ENCODE results near the gene PYY. TPM values are rescaled to one million over a fixed set of nuclear protein-coding genes. Genes with fewer than 3 reads are reported as not detected.

The PYY gene
- polyA plus RNA-seq, 3 donors: not detected

DNA sequence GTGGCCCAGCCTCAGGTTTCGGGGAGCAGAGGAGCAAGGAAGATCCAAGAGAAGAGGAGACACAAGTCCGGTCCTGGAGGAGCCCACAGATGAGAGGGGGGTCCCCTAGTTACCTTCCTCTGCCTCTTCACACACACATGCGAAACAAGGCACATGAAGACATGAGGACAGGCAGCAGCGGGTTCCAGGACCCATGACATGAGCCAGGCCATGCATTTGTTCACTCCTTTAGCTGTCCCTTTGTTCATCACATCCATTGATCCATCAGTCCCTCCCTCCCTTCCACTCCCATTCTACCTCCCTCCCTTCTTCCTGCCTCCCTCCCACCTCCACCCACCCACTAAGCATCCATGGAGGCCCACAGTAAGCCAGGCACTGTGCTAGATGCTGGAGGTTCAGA is 20.8 kb downstream of the PYY start:
- TF ChIP-seq, protein P1, sequence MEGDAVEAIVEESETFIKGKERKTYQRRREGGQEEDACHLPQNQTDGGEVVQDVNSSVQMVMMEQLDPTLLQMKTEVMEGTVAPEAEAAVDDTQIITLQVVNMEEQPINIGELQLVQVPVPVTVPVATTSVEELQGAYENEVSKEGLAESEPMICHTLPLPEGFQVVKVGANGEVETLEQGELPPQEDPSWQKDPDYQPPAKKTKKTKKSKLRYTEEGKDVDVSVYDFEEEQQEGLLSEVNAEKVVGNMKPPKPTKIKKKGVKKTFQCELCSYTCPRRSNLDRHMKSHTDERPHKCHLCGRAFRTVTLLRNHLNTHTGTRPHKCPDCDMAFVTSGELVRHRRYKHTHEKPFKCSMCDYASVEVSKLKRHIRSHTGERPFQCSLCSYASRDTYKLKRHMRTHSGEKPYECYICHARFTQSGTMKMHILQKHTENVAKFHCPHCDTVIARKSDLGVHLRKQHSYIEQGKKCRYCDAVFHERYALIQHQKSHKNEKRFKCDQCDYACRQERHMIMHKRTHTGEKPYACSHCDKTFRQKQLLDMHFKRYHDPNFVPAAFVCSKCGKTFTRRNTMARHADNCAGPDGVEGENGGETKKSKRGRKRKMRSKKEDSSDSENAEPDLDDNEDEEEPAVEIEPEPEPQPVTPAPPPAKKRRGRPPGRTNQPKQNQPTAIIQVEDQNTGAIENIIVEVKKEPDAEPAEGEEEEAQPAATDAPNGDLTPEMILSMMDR (IDR thresholded peaks at IDR 0.05): no peak
- no peak overlapping the region for H3K27ac Mint-ChIP-seq
- WGBS (ENCODE audit: insufficient coverage): 83% methylated on average over 2 of the region's 4 CpGs
- Histone ChIP-seq H3K4me3 (replicated peaks in 1 of 3; ENCODE audit: low read depth in 2 of 3, low read length in 3 of 3) (no peak overlapping the region), H3K4me2 (replicated peaks; ENCODE audit: extremely low read depth, low read length, poor library complexity, severe bottlenecking) (no peak overlapping the region), H4K20me1 (ENCODE audit: insufficient read depth, low read length) (no peaks in the 10 kb centered on the region), H3K9ac (ENCODE audit: insufficient read depth, low read length, poor library complexity, severe bottlenecking) (no peak overlapping the region), H3K36me3 (replicated peaks in 1 of 2; ENCODE audit: control insufficient read depth in 1 of 2, insufficient read depth in 2 of 2, low read length in 2 of 2) (no peaks in the 10 kb centered on the region), H2AFZ (ENCODE audit: insufficient read depth, low read depth, low read length, poor library complexity, severe bottlenecking) (no peak overlapping the region), H3K4me1 (ENCODE audit: control insufficient read depth in 1 of 2, insufficient read depth in 2 of 2, low read length in 2 of 2) (peaks cover 1 to 4% of the 10 kb centered on the region in 2 donors), H3K9me3 (replicated peaks in 1 of 2; ENCODE audit: control insufficient read depth in 1 of 2, insufficient read depth in 1 of 2, low read length in 2 of 2) (no peaks in the 10 kb centered on the region), H3K79me2 (ENCODE audit: insufficient read depth, low read length) (no peaks in the 10 kb centered on the region), H3K27me3 (ENCODE audit: control insufficient read depth in 2 of 2, insufficient read depth in 2 of 2, low read length in 2 of 2) (peaks cover 8 to 24% of the 10 kb centered on the region in 2 donors), H3K27ac (ENCODE audit: low read depth in 1 of 2, low read length in 2 of 2) (no peak overlapping the region)
- no peak for DNase-seq
- H3K9me3 Mint-ChIP-seq: peaks cover 0 to 6% (median 0%) of the 10 kb centered on the region in 7 donors
- H3K4me3 Mint-ChIP-seq: no peak overlapping the region
- H3K27me3 Mint-ChIP-seq (ENCODE audit: low read depth in 3 of 3): peaks cover 16 to 37% (median 34%) of the 10 kb centered on the region in 3 donors
- peaks cover 4% of the 10 kb centered on the region for H3K4me1 Mint-ChIP-seq
- peaks cover 0 to 3% of the 10 kb centered on the region in 2 donors for H3K36me3 Mint-ChIP-seq
- intact Hi-C loops (cut with micrococcal nuclease): no loop called here

DNA sequence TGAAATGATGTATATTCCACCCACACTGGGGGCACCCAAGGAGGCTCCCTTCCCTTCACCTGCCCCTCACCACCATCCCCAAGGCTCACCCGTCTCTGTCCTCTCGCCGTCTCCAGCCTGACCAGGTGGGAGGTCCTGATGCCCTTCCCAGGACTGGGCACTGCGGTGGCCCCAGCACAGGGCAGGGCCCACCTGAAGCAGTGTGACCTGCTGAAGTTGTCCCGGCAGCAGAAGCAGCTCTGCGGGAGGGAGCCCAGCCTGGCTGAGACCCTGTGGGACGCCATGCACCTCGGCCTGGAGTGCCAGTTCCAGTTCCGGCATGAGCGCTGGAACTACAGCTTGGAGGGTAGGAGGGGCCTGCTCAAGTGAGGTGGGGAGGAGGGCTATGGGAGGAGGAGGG is 21.4 kb downstream of the PYY start:
- Histone ChIP-seq H3K79me2 (ENCODE audit: insufficient read depth, low read length) (no peaks in the 10 kb centered on the region), H3K9me3 (replicated peaks in 1 of 2; ENCODE audit: control insufficient read depth in 1 of 2, insufficient read depth in 1 of 2, low read length in 2 of 2) (no peaks in the 10 kb centered on the region), H3K4me3 (replicated peaks in 1 of 3; ENCODE audit: low read depth in 2 of 3, low read length in 3 of 3) (no peak overlapping the region), H3K9ac (ENCODE audit: insufficient read depth, low read length, poor library complexity, severe bottlenecking) (no peak overlapping the region), H3K36me3 (replicated peaks in 1 of 2; ENCODE audit: control insufficient read depth in 1 of 2, insufficient read depth in 2 of 2, low read length in 2 of 2) (no peaks in the 10 kb centered on the region), H3K4me2 (replicated peaks; ENCODE audit: extremely low read depth, low read length, poor library complexity, severe bottlenecking) (no peak overlapping the region), H4K20me1 (ENCODE audit: insufficient read depth, low read length) (no peaks in the 10 kb centered on the region), H2AFZ (ENCODE audit: insufficient read depth, low read depth, low read length, poor library complexity, severe bottlenecking) (no peak overlapping the region), H3K27me3 (ENCODE audit: control insufficient read depth in 2 of 2, insufficient read depth in 2 of 2, low read length in 2 of 2) (peaks cover 13 to 24% of the 10 kb centered on the region in 2 donors), H3K27ac (ENCODE audit: low read depth in 1 of 2, low read length in 2 of 2) (no peak overlapping the region), H3K4me1 (ENCODE audit: control insufficient read depth in 1 of 2, insufficient read depth in 2 of 2, low read length in 2 of 2) (peaks cover under 1 to 8% of the 10 kb centered on the region in 2 donors)
- Mint-ChIP-seq H3K4me1 (peaks cover 7% of the 10 kb centered on the region), H3K4me3 (peak overlapping the region in 1 of 2 donors; percentile 21), H3K27me3 (ENCODE audit: low read depth in 3 of 3) (peaks cover 19 to 37% (median 34%) of the 10 kb centered on the region in 3 donors), H3K27ac (no peak overlapping the region), H3K36me3 (peaks cover 0 to 2% of the 10 kb centered on the region in 2 donors), H3K9me3 (peaks cover 0 to 2% (median 0%) of the 10 kb centered on the region in 7 donors)
- no peak for DNase-seq
- TF ChIP-seq, protein P1 (IDR thresholded peaks at IDR 0.05): no peak
- intact Hi-C loops (cut with micrococcal nuclease): no loop called here
- 96% methylated on average over 8 of the region's 10 CpGs for WGBS (ENCODE audit: insufficient coverage)
